Measurements from ENCODE around the gene GNG2.
A peak's percentile ranks its signal among the peaks of the same experiment; 100 is the strongest.

Gene GNG2

DNA sequence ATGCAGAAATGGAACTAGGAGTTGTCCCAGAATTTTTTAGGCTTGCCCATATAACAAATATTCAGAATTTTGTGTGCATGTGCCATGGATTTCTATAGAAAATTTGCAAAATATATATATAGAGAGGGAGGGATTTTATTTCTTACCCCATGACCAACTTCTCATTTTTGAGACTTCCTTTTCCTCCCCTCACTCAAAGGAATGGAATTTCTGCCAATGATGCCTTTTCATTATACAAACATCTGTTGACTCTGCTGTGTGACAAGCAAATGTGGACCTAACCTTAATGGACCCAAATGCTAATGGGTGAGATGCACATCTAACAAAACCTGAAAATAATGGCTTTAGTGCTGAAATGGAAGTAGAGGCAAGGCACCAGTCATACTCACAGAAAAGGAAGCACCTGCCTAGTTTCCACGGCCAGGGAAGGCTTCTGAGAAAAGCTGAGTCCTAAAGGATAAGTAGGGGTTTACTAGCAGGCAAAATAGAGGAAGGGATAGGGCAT, 3.6 kb upstream of the GNG2 start:
- DNase-seq (ENCODE audit: low read depth) = no peak

DNA sequence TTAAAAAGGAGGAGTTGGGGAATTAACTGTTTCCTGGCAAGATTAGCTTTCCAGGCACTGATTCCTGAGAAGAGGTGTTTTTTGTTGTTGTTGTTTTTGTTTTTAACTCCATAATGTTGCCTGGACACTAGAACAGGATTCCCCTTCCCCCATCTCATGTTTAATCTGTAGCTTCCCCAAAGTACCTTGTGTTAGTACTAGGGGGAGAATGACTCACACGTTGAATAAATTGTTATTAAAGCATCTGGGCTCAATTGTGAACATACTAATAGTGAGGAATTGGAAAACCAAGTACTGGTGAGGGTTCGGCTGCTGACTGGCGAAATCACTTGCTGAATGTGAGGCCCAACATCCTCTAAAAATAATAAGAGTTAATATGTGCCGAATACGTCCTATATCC, 1.3 kb upstream of the GNG2 start:
- DNase-seq (ENCODE audit: low read depth) = no peak

DNA sequence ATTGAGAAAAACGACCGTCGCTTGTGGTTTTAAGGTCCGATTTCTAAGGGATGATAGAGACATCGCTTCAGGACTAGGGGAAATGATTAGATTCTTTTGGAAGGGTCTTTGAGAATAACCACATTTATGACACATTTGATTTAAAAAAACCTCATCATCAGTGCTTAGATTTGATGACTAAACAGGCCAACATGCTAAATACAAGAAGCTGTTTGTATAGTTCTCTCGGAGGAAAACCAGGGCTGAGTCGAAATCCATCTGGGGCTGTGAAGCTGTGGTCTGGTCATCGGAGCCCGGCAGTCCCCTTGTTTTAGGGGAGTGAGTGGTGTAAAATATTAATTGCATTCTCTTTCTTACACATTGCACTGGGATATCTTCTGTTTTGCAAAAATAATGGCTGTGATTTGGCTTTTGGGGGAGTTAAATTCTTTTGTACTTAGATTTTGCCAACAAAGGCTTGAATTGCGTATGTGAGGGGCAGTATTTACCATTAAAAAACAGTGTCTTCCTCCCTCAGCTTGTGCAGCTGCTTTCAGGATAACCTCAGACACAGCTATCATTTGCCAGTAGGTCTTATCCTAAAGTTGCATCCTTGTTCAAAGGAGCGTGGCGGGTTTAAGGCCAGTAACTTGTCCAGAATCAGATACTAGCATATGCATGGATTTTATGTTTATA, 550 bp downstream of the GNG2 start:
- peak; percentile 53 for DNase-seq (ENCODE audit: low read depth)

DNA sequence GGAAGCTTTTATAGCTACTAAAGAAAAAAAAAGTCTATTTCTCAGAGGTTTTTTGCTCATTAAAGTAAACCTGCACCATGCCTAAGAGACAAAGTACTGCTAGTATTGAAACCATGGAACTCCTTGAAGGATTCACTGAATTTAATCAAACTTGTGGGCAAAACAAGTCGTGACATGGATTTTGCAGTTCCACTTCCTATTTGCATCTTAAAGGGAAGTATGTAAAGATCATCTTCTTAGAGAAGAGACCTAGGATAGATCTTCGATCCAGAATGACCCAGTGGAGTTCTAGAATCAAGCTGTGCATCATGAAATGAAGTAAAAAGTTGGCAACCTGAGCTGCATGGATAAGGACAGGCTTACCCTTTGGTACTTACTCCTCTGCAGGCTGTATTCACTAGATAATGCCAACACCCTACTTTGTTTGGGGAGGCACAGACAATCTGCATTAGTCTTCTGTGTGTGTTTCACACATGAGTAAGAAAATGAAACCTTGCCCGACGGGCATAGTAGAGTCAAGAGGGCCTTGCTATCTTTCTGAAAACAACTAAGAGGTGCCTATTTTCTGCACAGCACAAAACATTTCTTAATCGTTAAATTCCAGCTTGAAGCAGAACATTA, 1.9 kb downstream of the GNG2 start:
- peak; percentile 24 for DNase-seq (ENCODE audit: low read depth)

DNA sequence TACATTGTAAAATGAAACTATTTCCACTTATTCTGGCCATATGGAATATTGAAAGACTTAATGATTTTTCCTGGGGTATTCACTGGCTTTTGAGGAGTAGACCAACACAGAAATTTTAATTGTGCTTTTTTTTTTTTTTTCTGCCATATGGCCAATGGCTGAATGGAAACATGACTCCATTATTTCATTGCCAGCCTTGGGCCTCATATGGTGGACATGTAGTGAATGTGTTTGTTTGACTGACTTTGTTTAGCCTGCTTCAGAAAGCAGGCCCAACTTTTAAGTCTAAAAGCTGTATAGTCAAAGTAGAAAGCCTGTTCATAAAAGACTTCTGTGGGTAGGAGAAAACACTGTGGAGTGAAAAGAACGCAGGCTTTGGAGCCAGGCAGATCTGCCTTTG, 2.4 kb downstream of the GNG2 start:
- DNase-seq (ENCODE audit: low read depth) = no peak

DNA sequence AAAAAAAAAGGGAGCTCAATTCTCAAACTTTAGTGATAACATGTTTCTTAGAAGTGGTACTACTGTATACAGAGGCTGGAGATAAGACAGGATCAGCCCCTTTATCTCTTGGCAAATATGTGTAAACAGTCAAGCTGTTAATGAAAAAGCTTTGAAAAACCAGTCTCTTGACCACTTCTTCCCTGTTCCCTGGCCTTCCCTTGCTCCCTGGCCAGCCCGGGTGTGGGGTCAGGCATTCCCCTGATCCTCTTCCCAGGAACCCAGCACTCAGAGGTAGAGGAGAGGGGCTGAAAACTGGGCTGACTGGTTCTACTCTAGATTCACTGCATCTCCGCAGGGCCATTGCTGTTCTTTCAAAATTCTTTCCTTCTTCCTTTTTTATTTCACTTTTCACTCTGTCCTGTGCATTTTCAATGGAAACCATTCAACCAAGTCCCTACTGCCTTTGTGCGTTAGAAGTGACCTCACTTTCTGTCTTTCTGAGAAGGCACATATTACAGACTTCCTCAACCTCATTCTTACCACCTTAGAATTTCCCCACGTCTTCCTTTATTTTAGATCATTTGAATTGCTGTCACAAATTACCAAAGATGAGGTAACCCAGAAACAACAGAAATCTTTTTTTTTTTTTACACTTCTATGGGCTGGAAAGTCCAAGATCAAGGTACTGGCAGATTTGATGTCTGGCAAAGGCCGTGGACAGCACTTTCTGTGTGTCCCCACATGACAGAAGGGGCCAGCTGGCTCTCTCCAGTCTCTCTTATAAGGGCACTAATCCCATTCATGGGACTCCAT, 5.7 kb downstream of the GNG2 start:
- DNase-seq (ENCODE audit: low read depth) = peak; percentile 44

DNA sequence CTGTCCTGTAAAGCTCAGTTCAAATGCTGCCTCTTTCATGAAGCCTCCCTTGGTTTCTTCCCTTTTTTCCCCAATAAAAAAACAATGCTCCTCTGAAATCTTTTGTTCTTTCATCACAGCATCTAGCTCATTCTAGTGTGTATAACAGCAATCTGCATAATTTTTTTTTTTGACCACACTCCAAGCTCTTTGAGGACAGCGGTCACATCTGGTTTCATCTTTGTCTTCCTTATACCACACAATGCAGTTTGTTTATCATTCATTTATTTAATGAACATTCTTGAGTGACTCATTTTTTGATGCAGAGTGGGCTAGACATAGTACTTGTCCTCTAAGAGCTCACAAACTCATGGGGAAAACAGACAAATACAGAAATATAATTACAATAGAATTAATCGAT, 7.3 kb downstream of the GNG2 start:
- peak; percentile 59 for DNase-seq (ENCODE audit: low read depth)

DNA sequence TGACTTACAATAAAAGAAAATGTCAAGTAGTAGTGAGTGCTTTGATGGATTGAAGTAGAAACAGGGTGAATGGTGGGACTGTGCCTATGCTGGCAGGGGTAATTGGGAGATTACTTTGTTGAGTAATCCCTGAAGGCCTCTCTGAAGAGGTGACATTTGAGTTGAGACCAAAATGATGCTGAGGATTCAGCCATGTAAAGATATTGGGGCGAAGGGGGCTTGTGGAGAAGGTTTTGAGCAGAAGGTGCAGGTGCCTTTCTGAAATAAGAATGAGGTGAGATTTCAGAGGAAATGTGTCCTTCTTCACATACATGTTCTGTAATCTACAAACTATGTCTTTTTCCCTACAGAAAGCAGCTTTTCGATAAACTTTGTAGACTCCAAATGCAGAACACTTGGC, 8.0 kb downstream of the GNG2 start:
- DNase-seq (ENCODE audit: low read depth) = no peak

DNA sequence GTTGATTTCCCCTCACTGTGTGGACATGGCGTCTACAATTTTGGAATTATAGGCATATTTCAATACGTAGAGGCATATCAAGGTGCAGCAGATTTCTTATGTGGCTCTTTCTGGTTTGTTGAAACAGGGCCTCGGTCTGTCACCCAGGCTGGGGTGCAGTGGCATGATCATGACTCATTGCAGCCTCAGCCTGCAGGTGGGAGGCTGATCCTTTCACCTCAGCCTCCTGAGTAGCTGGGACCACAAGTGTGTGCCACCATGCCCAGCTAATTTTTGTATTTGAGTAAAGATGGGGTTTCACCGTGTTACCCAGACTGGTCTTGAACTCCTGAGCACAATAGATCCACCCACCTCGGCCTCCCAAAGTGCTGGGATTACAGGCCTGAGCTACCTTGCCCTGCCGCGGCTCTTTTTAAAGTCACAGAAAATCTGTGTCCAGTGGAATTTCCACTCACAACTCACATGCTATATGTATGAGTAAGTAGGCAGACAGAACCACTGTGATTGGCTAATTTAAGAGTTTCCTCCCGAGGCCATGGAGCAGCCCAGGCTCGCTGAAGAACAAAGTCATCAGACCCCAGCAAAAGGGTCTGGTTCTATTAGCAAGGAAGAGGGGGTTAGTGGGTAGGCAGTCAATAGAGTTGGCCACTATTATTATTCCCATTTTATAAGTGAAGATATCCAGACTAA, 9.1 kb downstream of the GNG2 start:
- DNase-seq (ENCODE audit: low read depth) = peak; percentile 38

DNA sequence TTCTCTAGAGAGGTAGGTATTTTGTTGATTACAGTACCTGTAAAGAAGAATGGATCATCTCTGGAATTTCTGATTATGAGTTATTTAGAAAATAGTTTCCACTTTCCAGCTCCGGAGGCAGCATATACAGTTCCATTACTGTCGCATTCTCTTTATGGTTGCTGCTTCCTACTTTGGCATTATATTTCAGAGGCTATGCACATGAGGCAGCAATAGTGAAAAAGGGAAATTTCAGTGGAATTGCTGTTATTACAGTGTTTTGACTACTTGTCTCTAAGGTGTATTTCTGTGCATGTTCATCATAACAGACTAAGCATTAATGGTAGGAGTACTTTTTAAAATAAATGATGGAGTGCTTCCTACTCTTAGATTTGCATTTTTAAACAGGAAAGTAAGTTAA, 10.2 kb downstream of the GNG2 start:
- no peak for DNase-seq (ENCODE audit: low read depth)

DNA sequence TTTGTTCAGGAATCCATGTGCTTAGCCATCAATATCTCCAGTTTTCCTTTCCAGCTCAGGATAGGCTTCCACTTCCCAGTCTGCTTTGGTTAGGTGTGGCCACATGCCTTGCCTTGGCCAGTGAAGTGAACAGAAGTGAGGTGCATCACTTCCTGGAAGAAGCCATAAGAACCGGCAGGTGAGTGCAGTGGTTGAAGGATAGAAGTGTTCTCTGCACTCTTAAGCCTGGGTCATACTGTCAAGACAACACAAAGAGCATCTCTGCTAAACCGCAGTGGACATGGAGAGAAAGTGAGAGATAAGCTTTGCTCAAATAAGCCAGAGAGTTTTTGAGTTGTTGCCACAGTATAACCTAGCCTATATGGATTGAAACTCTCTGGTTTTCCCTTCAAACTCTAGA, 11.4 kb downstream of the GNG2 start:
- DNase-seq (ENCODE audit: low read depth) = no peak

DNA sequence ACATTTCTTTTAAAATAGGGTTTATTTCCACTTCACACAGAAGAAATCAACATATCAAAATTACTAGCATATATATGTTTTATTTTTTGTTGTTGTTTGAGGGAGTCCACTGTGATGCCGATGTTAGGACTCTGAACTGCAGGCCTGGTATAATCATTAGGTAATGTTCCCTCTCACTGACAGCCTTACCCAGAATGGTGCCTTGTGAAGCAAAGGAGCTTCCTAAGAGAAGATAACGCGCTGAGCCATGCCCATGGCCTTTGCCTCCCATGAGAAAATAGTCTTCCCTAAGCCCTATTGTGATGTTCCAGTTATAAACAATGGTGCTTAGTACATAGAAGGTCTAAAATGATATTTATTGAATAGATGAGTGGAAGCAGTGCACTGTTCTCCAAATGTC, 12.0 kb downstream of the GNG2 start:
- DNase-seq (ENCODE audit: low read depth) = peak; percentile 80

DNA sequence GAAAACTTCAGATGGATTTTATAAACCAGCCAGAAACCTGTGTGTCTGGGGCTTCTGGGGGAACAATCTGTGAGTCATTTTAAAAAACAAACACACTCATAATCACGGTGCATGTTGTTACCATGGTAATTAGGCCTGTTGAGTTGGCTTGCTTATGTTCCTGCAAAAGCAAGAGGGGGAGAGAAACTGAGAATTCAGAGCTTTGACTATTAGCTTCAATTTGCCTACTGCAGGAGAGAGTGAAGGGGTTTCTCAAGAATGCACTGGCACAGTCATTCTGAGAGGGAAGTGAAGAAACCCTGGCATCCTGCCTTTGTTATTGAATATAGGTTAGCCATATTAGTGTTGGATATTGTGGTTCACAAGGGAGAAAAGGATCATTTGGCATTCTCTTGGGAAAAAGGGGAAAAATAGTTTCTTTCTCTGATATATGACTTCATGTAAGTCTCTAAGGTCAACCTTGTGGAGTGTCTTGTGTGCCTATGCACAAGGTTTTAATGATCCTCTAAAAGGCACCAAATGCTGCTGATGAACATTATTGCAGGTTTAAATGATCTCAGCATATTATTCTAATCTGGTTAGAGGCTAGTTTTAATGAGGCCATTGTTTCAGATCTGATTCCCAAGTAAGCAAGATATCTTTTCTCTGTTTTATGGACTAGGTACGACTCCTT, 12.9 kb downstream of the GNG2 start:
- peak; percentile 98 for DNase-seq (ENCODE audit: low read depth)

DNA sequence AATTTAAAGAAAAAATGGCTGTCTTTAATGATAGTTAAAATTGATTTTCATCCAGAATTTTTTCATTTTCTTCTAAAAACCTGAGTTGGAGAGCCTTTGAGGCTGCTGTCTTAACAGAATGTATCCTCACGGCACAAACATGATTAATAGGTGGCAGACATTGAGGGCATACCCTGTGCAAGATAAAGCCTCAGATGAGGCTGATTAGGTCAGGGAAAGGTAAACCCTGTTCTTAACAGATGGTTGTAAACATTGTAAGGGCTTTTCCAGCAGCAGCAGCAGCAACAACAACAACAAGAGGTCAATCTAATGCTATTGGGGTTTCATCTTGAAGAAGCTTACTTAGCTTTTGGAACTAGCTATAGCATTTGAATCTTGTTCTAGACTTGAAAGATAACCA, 17.4 kb downstream of the GNG2 start:
- peak; percentile 34 for DNase-seq (ENCODE audit: low read depth)

DNA sequence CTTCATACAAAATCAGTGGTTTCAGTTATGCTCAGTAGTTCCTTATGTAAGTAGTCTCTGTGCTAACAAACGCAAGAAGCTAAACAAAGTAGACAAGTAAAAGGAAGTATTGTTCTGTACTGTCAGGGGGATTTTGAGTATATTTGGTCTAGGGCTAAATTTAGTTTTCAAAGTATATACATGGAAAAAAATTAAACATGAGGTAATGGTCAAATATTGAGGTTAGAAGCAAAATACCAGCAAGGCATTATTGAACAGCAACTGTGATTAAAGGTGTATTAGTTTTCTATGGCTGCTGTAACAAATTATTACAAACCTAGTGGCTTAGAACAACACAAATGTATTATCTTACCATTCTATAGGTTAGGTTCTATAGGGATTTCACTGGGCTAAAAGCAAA, 18.8 kb downstream of the GNG2 start:
- no peak for DNase-seq (ENCODE audit: low read depth)

DNA sequence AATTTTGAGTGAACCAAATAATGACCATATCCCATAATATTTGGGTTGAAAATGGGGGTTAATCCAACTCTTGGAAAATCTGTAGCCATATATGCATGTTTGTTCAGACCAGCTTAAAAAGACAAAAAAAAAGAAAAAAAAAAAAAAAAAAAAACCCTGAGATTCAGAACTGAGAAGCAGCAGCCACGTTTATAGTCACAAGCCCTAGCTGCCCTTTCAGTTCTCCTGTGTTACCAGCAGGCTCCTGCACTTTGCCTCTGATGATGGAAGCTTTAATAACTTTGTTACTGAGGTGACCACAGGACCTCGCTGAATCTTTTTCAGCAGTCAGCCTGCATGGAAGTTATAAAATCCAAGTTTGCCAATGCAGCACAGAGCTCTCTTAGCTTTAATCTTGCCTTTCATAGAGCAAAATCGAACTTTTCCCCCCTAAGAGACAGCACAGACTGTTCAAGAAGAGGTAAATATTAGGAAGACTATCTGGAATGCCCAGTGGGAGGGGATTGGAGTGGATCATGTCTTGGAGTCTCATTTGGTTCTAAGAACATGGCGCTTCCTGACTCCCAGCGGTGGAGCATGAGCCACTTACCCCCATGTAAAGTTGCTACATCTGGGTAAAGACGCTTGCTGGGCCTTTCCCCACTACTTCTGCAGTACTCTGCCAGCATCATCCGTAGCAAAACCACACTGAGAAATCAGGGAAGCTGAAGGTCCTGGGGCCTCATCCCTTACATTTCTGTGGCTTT, 20.6 kb downstream of the GNG2 start:
- DNase-seq (ENCODE audit: low read depth) = peak; percentile 85

DNA sequence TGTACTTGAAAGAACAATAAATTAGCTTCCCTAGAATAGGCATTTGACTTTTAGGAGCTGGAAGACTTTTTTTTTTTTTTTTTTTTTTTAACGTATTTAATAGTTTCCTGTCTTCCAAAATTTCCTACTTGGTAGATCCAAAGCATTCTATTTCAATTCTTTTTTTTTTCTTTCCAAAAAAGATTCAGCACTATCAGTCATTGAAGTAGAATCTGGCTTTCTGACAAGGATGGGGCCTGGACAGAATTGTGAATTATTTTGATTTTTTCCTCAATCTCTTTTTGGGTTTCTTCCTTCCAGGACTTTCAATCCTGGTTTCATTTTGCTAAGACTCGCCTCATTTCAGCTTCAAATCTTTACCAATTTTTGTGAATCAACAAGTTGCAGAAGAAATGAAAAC, 21.2 kb downstream of the GNG2 start:
- no peak for DNase-seq (ENCODE audit: low read depth)

DNA sequence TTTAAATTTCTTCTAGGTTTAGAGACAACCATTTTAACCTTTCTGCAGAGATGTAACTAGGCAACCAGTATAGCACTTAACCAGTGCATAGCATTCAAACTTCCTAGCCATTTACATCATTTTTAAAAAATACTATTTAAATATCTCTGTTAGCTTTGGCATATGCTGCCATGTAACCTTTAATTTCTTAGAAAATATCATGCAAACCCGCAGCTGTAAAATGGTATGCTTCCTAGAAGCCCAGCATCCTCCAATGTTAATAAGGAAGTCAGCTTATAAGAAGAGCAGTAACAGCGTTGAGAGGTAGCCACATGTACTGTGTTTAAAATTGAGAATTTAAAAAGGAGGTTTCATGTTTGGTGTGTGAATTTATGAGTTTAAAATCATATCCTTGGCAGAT, 22.8 kb downstream of the GNG2 start:
- DNase-seq (ENCODE audit: low read depth) = no peak

DNA sequence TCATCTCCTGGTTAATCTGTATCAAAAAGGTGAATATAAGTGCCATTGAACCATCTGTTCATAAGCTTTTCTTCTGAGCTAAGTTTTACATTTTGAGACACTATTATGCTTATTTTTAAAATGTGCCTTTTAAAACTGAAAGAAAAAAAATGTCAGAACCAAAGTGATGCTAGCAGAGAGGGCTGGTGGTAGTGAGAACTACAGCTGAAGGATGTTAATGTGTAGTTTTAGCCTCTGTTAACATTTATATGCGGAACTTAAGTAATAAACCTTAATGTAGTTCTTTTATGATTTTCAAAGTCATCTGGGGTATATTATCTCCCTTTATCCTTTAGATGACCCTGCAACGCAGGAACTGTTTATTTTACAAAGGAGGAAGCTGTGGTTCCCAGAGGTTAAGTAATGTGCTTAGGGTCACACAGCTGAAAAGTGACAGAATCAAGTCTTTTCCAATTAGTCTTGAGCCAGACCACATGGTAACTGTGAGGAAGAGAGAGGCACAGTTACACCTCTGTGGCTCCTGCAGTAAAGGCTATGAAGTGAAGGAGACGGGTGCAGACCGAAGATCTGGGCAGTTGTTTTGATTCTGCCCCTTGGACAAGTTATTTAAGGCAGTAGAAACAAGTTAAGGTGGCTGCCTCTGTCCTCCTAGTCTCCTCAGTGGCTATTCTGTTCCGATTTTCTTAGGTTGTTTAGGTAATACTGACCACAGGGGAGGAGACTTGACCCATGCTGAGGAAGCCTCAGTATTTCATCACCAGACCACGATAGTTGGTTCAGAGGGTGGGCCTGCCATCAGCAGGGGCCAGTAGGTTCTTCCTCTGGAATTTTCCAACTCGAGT, 23.9 kb downstream of the GNG2 start:
- DNase-seq (ENCODE audit: low read depth) = peak; percentile 87

DNA sequence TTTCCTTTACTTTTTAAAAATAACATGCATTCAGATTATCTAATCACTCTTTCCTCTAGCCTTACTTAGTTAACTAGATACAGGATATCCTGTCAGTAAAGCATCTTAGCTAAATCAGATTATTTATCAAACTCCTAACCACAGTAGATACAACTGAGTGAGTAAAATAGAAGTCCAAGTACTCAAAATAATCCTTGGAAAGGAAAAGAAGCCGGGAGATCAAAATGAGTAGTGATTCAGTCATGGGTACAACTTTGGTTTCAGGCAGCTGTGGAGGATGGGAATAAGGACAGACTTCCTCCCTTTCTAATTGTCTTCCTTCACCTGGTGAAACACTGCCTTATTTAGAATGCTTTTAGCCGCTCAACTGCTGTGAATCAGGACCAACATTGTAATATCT, 29.4 kb downstream of the GNG2 start:
- DNase-seq (ENCODE audit: low read depth) = peak; percentile 37

Measured in amniotic epithelial cell (primary cell).